ENCODE results near the gene KCNQ5.
"Not testable (repeated sequence)": the region's sequence is repeated elsewhere in the genome, so short reads cannot be mapped to it uniquely, and the experiment has no call there.

KCNQ5 gene

DNA sequence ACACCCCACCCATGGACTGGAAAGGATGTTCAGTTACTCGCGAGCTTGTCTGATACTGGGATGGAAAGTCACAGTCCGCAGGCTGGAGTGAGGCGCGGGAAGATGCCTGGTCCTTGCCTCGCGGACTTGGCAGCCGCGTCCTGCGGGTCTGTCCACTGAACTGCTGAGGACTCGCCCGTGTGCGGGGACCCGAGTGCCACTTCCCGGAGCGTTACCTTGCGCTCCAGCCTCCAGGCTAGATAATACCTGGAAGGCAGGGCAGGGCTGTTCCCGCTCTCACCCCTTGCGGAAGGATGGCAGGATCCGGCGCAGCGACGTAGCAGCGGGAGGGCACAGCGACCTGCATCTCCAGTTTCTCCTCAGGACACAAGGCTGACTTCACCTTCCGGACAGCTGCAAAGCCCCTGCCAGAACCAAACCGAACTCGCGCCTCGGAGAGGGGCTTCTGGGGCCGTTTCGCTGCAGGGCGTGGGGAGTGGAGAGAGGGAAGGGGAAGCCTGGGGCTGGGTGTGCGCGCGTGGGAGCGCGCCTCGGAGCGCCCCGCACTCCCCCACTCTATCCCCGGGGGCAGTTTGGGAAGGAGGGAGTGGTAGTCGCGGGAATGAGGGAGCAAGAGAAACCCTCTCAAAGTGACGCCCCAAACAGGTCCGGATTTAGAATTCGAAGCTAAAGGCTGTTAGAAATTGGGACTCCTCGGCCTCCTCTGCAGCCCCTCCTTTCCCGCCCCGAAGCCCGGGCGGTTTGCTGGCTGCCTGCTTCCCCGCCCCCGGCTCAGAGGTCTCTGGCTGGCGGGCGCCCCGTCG lies at the start of gene KCNQ5:
Gene KCNQ5, plus strand, starts transcription at position 774 of the 803 bp plus-strand sequence.
- Histone ChIP-seq H3K27ac (ENCODE audit: low read length) (no peak within 1 kb of the TSS), H3K4me1 (ENCODE audit: control insufficient read depth, insufficient read depth, low read length) (no peaks in the 10 kb centered on the region; the same call in 1 of the 2 replicates), H3K9me3 (ENCODE audit: control insufficient read depth, insufficient read depth, low read length) (no peaks in the 10 kb centered on the region), H3K27me3 (ENCODE audit: control insufficient read depth, insufficient read depth, low read length) (peaks cover 36% of the 10 kb centered on the region), H3K4me3 (ENCODE audit: low read length) (peak within 1 kb of the TSS; percentile 28; the same call in 1 of the 2 replicates), H3K36me3 (ENCODE audit: control insufficient read depth, insufficient read depth, low read length) (no peaks in the 10 kb centered on the region)
- WGBS (ENCODE audit: insufficient coverage, insufficient read length): no CpG with 5 or more reads among the region's 58 CpGs
- no peak for DNase-seq (ENCODE audit: low read depth, low spot score)

DNA sequence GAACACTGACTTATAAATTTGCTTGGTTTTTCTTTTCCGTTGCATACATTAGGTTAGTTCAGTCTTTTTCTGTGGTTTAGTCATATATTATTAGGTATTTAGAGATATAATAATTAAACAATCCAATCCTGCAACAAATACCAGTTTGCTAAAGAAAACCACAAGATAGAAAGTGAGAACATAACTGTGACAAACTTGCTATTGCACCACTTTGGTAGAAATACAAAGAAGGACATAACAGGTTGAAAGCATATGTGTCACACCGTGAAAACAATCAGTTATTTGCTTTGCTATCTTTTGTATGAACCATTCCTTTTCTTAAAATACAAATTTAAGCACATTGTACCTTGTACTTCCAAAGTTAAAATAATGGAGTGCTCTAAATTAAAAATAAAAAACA lies 42.0 kb upstream of the KCNQ5 start:
- no CpG with 5 or more reads among the region's 2 CpGs for WGBS (ENCODE audit: insufficient coverage, insufficient read length)
- Histone ChIP-seq H3K4me3 (ENCODE audit: low read length) (no peak overlapping the region), H3K27ac (ENCODE audit: low read length) (no peak overlapping the region), H3K27me3 (ENCODE audit: control insufficient read depth, insufficient read depth, low read length) (no peaks in the 10 kb centered on the region), H3K4me1 (ENCODE audit: control insufficient read depth, insufficient read depth, low read length) (no peaks in the 10 kb centered on the region), H3K36me3 (ENCODE audit: control insufficient read depth, insufficient read depth, low read length) (no peaks in the 10 kb centered on the region), H3K9me3 (ENCODE audit: control insufficient read depth, insufficient read depth, low read length) (no peaks in the 10 kb centered on the region)
- no peak for DNase-seq (ENCODE audit: low read depth, low spot score)

DNA sequence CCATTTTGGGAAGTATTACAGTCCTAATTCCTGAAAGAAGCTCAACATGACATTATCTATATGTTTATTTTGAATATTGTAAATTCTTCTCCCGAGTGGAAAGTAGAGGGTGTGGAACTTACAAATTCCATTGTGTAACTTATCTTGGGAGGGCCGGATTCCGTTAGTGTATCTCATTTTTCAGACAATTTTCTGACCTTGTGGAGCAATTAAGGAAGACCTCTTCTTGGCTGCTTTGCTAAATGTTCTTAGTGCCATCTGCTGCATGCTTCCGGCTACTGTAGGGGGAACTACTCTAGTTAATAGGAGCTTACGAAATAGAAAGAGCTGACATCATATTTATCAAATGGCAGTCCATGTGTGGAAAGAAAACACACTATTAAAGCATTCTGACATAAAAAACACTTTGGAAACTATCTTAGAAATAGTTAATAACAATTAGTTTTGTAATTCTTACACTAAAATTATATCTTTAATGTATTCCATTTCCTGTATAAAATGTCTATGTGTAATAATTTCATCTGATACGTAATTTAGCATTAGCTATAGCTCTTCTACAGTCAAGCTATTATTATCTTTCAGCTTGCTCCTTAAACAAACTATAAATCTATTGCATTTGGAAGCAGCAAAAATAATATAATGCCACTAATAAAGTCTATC lies 41.5 kb upstream of the KCNQ5 start:
- H3K4me1 ChIP-seq (ENCODE audit: control insufficient read depth, insufficient read depth, low read length): no peaks in the 10 kb centered on the region
- DNase-seq (ENCODE audit: low read depth, low spot score): no peak
- H3K36me3 ChIP-seq (ENCODE audit: control insufficient read depth, insufficient read depth, low read length): no peaks in the 10 kb centered on the region
- no peaks in the 10 kb centered on the region for H3K9me3 ChIP-seq (ENCODE audit: control insufficient read depth, insufficient read depth, low read length)
- no peak overlapping the region for H3K27ac ChIP-seq (ENCODE audit: low read length)
- no CpG with 5 or more reads among the region's 6 CpGs for WGBS (ENCODE audit: insufficient coverage, insufficient read length)
- no peak overlapping the region for H3K4me3 ChIP-seq (ENCODE audit: low read length)
- no peaks in the 10 kb centered on the region for H3K27me3 ChIP-seq (ENCODE audit: control insufficient read depth, insufficient read depth, low read length)

DNA sequence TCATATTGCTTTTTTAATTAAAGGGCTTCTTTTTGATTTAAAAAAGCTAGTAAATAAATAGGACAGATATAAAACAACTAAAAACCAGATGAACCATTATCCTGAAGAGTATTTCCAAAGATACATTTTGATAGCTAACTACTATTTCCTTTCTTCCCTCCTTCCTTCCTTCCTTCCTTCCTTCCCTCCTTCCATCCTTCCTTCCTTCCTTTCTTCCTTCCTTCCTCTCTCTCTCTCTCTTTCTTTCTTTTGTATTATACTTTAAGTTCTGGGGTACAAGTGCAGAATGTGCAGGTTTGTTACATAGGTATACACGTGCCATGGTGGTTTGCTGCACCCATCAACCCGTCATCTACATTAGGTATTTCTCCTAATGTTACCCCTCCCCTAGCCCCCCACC lies 40.9 kb upstream of the KCNQ5 start:
- H3K9me3 ChIP-seq (ENCODE audit: control insufficient read depth, insufficient read depth, low read length); H3K4me1 ChIP-seq (ENCODE audit: control insufficient read depth, insufficient read depth, low read length); DNase-seq (ENCODE audit: low read depth, low spot score); H3K27ac ChIP-seq (ENCODE audit: low read length); H3K4me3 ChIP-seq (ENCODE audit: low read length); H3K36me3 ChIP-seq (ENCODE audit: control insufficient read depth, insufficient read depth, low read length); H3K27me3 ChIP-seq (ENCODE audit: control insufficient read depth, insufficient read depth, low read length): not testable (repeated sequence)
- no CpG with 5 or more reads among the region's 2 CpGs for WGBS (ENCODE audit: insufficient coverage, insufficient read length)

DNA sequence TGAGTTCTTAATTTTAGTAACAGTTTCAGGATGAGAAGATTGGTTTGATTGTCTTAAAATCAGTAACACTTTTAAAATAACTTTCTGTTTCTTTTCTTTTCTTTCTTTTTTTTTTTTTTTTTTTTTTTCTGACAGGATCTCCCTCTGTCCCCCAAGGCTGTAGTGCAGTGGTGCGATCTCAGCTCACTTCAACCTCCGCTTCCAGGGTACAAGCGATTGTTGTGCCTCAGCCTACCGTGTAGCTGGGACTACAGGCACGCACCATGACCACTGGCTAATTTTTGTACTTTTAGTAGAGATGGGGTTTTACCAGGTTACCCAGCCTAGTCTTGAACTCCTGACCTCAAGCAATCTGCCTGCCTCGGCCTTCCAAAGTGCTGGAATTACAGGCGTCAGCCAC lies 33.7 kb upstream of the KCNQ5 start:
- no peaks in the 10 kb centered on the region for H3K36me3 ChIP-seq (ENCODE audit: control insufficient read depth, insufficient read depth, low read length)
- no peak for DNase-seq (ENCODE audit: low read depth, low spot score)
- H3K27me3 ChIP-seq (ENCODE audit: control insufficient read depth, insufficient read depth, low read length): no peaks in the 10 kb centered on the region
- no peaks in the 10 kb centered on the region for H3K4me1 ChIP-seq (ENCODE audit: control insufficient read depth, insufficient read depth, low read length)
- no peaks in the 10 kb centered on the region for H3K9me3 ChIP-seq (ENCODE audit: control insufficient read depth, insufficient read depth, low read length)
- no CpG with 5 or more reads among the region's 7 CpGs for WGBS (ENCODE audit: insufficient coverage, insufficient read length)
- H3K4me3 ChIP-seq (ENCODE audit: low read length): no peak overlapping the region
- no peak overlapping the region for H3K27ac ChIP-seq (ENCODE audit: low read length)

DNA sequence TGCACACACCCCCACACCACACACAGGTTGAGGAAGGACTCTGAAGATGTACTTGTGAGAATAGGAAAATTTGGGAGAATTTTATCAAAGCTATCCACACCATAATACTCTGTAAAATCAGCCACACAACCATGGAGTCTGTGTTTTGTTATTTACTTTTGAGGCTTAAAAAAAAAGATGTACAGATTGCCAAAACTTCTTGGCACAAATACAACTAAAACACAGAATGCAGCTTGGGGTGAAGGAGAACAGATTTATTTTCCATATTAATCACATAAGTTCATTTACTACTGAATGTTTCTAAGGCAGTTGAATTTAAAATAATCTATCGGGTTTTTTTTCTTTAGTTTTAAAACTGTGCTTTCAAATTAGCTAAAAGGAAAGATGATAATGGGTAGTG lies 32.8 kb upstream of the KCNQ5 start:
- no peaks in the 10 kb centered on the region for H3K27me3 ChIP-seq (ENCODE audit: control insufficient read depth, insufficient read depth, low read length)

DNA sequence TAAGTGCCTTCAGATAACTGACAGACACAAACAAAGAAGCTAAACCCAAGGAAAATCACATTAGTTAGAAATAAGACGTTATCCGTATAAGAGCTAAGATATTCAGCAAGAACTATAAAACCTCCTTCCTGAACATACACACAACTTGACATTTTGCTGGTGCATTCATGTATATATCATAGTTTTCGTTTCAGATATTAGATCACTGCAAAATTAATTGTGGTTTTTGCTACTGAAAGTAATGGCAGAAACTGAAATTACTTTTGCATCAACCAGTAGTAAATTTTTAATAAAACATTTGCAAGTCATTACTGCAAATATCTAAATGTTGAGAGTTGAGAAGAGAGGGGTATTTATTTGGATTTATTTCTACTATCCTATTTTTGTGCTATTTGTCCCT lies 26.1 kb upstream of the KCNQ5 start:
- WGBS (ENCODE audit: insufficient coverage, insufficient read length): no CpG with 5 or more reads among the region's 3 CpGs

More for the DNA sequence above, 32.8 kb upstream of the KCNQ5 start:
- Histone ChIP-seq H3K4me1 (ENCODE audit: control insufficient read depth, insufficient read depth, low read length) (no peaks in the 10 kb centered on the region), H3K4me3 (ENCODE audit: low read length) (no peak overlapping the region), H3K36me3 (ENCODE audit: control insufficient read depth, insufficient read depth, low read length) (no peaks in the 10 kb centered on the region), H3K9me3 (ENCODE audit: control insufficient read depth, insufficient read depth, low read length) (no peaks in the 10 kb centered on the region), H3K27ac (ENCODE audit: low read length) (no peak overlapping the region)
- no peak for DNase-seq (ENCODE audit: low read depth, low spot score)
- no CpG with 5 or more reads among the region's 1 CpG for WGBS (ENCODE audit: insufficient coverage, insufficient read length)

DNA sequence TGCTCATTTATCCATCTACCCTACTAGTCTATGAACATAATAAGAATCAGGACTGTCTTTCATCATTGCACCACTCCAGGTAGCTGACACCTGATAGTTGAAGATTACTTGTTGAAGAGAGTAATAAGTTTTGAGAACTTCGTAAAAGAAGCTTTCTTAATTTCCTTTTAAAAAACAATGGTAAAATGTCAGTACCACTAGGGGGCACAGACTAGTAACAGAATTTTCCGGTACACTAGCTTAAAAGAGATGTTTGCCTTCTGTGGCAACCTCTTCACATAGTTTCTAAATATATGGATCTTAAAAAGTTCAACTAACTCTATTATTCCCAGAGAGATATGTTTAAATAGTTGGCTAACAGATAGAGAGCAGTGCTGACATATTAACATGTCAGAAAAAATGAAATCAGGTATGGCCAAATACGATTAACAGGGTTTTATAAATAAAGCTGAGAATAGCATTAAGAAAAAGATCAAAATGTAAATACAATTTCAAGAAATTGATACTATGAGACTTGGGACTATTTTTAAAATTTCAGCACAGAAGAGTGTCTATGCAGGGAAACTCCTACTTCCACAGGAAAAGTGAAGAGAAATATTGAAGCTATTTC lies 5.4 kb upstream of the KCNQ5 start:
- Histone ChIP-seq H3K4me3 (ENCODE audit: low read length) (no peak overlapping the region), H3K27me3 (ENCODE audit: control insufficient read depth, insufficient read depth, low read length) (peaks cover 23% of the 10 kb centered on the region), H3K27ac (ENCODE audit: low read length) (no peak overlapping the region), H3K36me3 (ENCODE audit: control insufficient read depth, insufficient read depth, low read length) (no peaks in the 10 kb centered on the region), H3K9me3 (ENCODE audit: control insufficient read depth, insufficient read depth, low read length) (no peaks in the 10 kb centered on the region), H3K4me1 (ENCODE audit: control insufficient read depth, insufficient read depth, low read length) (no peaks in the 10 kb centered on the region; the same call in 1 of the 2 replicates)
- DNase-seq (ENCODE audit: low read depth, low spot score): no peak
- no CpG with 5 or more reads among the region's 3 CpGs for WGBS (ENCODE audit: insufficient coverage, insufficient read length)

More for the DNA sequence above, 26.1 kb upstream of the KCNQ5 start:
- H3K36me3 ChIP-seq (ENCODE audit: control insufficient read depth, insufficient read depth, low read length): no peaks in the 10 kb centered on the region
- H3K27ac ChIP-seq (ENCODE audit: low read length): no peak overlapping the region
- H3K4me3 ChIP-seq (ENCODE audit: low read length): no peak overlapping the region
- H3K9me3 ChIP-seq (ENCODE audit: control insufficient read depth, insufficient read depth, low read length): no peaks in the 10 kb centered on the region
- no peaks in the 10 kb centered on the region for H3K4me1 ChIP-seq (ENCODE audit: control insufficient read depth, insufficient read depth, low read length)
- no peak for DNase-seq (ENCODE audit: low read depth, low spot score)
- no peaks in the 10 kb centered on the region for H3K27me3 ChIP-seq (ENCODE audit: control insufficient read depth, insufficient read depth, low read length)

DNA sequence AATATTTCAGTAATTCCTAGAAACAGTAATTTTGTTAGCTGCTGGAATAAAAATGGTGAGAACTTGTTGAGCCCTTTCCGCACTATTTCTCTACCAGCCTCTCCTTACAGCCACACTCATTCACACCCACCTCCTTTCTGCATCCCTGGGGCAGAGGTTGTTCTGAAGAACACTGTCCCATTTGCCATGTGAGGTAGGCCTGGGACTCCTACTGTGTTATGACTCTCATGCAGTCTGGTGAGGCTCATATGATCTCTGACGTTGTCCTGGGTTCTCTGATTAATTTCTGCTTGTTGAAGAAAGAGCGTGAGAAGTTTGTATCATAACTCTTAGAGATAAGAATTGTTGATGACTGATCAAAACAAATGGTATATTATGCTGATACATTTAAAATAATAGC lies 4.1 kb upstream of the KCNQ5 start:
- no CpG with 5 or more reads among the region's 3 CpGs for WGBS (ENCODE audit: insufficient coverage, insufficient read length)
- DNase-seq (ENCODE audit: low read depth, low spot score): no peak
- Histone ChIP-seq H3K4me1 (ENCODE audit: control insufficient read depth, insufficient read depth, low read length) (no peaks in the 10 kb centered on the region; the same call in 1 of the 2 replicates), H3K36me3 (ENCODE audit: control insufficient read depth, insufficient read depth, low read length) (no peaks in the 10 kb centered on the region), H3K4me3 (ENCODE audit: low read length) (no peak overlapping the region), H3K9me3 (ENCODE audit: control insufficient read depth, insufficient read depth, low read length) (no peaks in the 10 kb centered on the region), H3K27me3 (ENCODE audit: control insufficient read depth, insufficient read depth, low read length) (peaks cover 30% of the 10 kb centered on the region), H3K27ac (ENCODE audit: low read length) (no peak overlapping the region)

DNA sequence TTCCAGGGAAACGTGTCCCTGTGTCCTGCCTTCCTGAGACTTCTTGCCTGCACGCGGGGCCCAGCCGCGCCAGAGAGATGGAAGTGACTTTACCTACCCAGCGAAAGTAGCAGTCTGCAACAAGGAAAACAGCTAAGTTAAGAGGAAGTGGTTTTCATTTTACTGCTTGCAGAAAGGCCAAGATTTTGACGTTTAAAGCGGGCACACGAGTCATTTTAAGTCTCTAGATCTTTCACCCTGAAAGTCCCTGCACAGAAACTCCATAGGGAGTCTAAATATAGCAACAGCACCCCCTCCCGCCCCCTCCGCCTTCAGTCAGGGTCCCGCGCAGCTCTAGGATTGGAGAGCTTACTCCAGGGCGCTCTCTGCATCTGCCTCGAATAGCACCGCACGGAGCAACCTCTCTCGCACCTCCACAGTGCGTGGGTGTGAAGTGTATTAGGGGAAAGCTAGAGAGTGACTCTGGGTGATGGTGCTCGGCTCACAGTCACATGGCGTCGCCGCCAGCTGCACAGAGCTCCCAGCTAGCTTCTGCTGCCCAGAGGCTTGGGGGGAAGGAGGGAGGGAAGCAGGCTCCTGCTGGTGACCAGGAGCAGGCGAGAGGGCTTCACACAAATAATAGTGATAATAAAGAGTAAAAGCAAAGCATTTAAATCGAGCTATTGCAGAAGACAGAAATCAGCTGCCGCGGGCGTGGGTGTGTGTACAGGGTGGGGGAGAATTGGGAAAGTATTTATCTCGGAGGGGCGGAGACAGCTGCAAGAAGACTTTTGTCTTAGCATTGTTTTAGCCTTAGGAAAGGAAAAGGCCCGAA lies 1.8 kb upstream of the KCNQ5 start:
- H3K36me3 ChIP-seq (ENCODE audit: control insufficient read depth, insufficient read depth, low read length): no peaks in the 10 kb centered on the region
- no CpG with 5 or more reads among the region's 31 CpGs for WGBS (ENCODE audit: insufficient coverage, insufficient read length)
- no peaks in the 10 kb centered on the region for H3K9me3 ChIP-seq (ENCODE audit: control insufficient read depth, insufficient read depth, low read length)
- peaks cover 36% of the 10 kb centered on the region for H3K27me3 ChIP-seq (ENCODE audit: control insufficient read depth, insufficient read depth, low read length)
- no peaks in the 10 kb centered on the region; the same call in 1 of the 2 replicates for H3K4me1 ChIP-seq (ENCODE audit: control insufficient read depth, insufficient read depth, low read length)
- no peak for DNase-seq (ENCODE audit: low read depth, low spot score)
- H3K4me3 ChIP-seq (ENCODE audit: low read length): peak overlapping the region; percentile 18; the same call in 1 of the 2 replicates
- no peak overlapping the region for H3K27ac ChIP-seq (ENCODE audit: low read length)

All from iPS DF 6.9 (cell line).